Measurements from ENCODE around the gene RFX5. TPM values are rescaled to one million over a fixed set of nuclear protein-coding genes. Genes with fewer than 3 reads are reported as not detected.

The RFX5 gene
- total RNA-seq, 1 experiment from 2014 or later = 52.7 TPM

GRCh38 chr1:151290709-151291303, 56.2 kb downstream of the RFX5 start (continued):
- TF ChIP-seq CTCF (IDR thresholded peaks at IDR 0.05 in 2 of 3, conservative IDR thresholded peaks at IDR 0.05 in 1 of 3; ENCODE audit: borderline replicate concordance in 1 of 3, insufficient read depth in 1 of 3, low read depth in 2 of 3, low read length in 2 of 3) (no peak), EZH2 (IDR thresholded peaks at IDR 0.05) (no peak), REST (IDR thresholded peaks at IDR 0.05; ENCODE audit: low read depth) (no peak), CBX3 (IDR thresholded peaks at IDR 0.05; ENCODE audit: low read depth) (no peak), POLR2AphosphoS5 (IDR thresholded peaks at IDR 0.05; ENCODE audit: low read depth, low read length) (no peak), EGR1 (IDR thresholded peaks at IDR 0.05; ENCODE audit: low read depth) (no peak), ZFX (IDR thresholded peaks at IDR 0.05) (no peak)

Other genes starting within 250 kb of the RFX5 start
- 8.2 TPM for gene SEMA6C, start 200.6 kb downstream of the RFX5 start, total RNA-seq (2021; ENCODE audit: unreplicated experiment)
- gene TNFAIP8L2, start 190.6 kb downstream of the RFX5 start, total RNA-seq (2021; ENCODE audit: unreplicated experiment) = not detected
- 5.0 TPM for gene LYSMD1, start 181.3 kb downstream of the RFX5 start, total RNA-seq (2021; ENCODE audit: unreplicated experiment)
- gene SCNM1, start 181.1 kb downstream of the RFX5 start, total RNA-seq (2021; ENCODE audit: unreplicated experiment) = 34.1 TPM
- gene TMOD4, start 171.3 kb downstream of the RFX5 start, total RNA-seq (2021; ENCODE audit: unreplicated experiment) = 1.8 TPM
- gene VPS72, start 157.1 kb downstream of the RFX5 start, total RNA-seq (2021; ENCODE audit: unreplicated experiment) = 68.9 TPM
- gene PIP5K1A, start 148.7 kb downstream of the RFX5 start, total RNA-seq (2021; ENCODE audit: unreplicated experiment) = 75.4 TPM
- 225 TPM for gene PSMD4, start 92.5 kb downstream of the RFX5 start, total RNA-seq (2021; ENCODE audit: unreplicated experiment)
- gene ZNF687, start 65.0 kb downstream of the RFX5 start, total RNA-seq (2021; ENCODE audit: unreplicated experiment) = 34.3 TPM
- 45.1 TPM for gene PI4KB, start 19.8 kb downstream of the RFX5 start, total RNA-seq (2021; ENCODE audit: unreplicated experiment)
- gene SELENBP1, start 25.5 kb upstream of the RFX5 start, total RNA-seq (2021; ENCODE audit: unreplicated experiment) = 0.42 TPM
- gene PSMB4, start 52.3 kb upstream of the RFX5 start, total RNA-seq (2021; ENCODE audit: unreplicated experiment) = 341 TPM
- gene POGZ, start 112.2 kb upstream of the RFX5 start, total RNA-seq (2021; ENCODE audit: unreplicated experiment) = 80.6 TPM
- 19.7 TPM for gene CGN, start 164.1 kb upstream of the RFX5 start, total RNA-seq (2021; ENCODE audit: unreplicated experiment)
- gene TUFT1, start 193.1 kb upstream of the RFX5 start, total RNA-seq (2021; ENCODE audit: unreplicated experiment) = 12.3 TPM

All from HCT116 (cell line).